Colonic mucosa (tissue), 4 donors: ENCODE data around the gene ING4. TPM values are rescaled to one million over a fixed set of nuclear protein-coding genes. Genes with fewer than 3 reads are reported as not detected.

Experiments
- DNase-seq: peaks from one replicate; pipeline ENCODE4 v3.0.0-alpha.2; 2020
- H3K27ac ChIP-seq: fragments of 200-600 bp; one replicate; pipeline ENCODE4 v1.8.0; 2021
- H3K27me3 ChIP-seq: fragments of 200-600 bp; one replicate; pipeline ENCODE4 v1.8.0; 2021
- H3K36me3 ChIP-seq: fragments of 200-600 bp; one replicate; pipeline ENCODE4 v1.8.0; 2021
- H3K4me1 ChIP-seq: fragments of 200-600 bp; one replicate; pipeline ENCODE4 v1.8.0; 2021; ENCODE audit warnings: mild to moderate bottlenecking
- H3K4me3 ChIP-seq: fragments of 200-600 bp; one replicate; pipeline ENCODE4 v1.8.0; 2021
- H3K9ac ChIP-seq, 2 donors: one replicate each; pipeline ENCODE4 v1.7.0; 2013; ENCODE audit warnings: control low read depth in 2 of 2, low read depth in 2 of 2, low read length in 2 of 2
- H3K9me3 ChIP-seq: fragments of 200-600 bp; one replicate; pipeline ENCODE4 v1.8.0; 2021
- CTCF ChIP-seq: fragments of 200-600 bp; IDR thresholded peaks from one replicate; pipeline ENCODE4 v1.8.0; 2022; ENCODE audit warnings: antibody characterized with exemption, mild to moderate bottlenecking
- intact Hi-C: fragments of 100-400 bp; cut with DNase I; formaldehyde crosslinking; loops from one replicate; pipeline ENCODE4 v1.14.1; 2022
- total RNA-seq, 2 donors: library from RNA; stranded (reverse); fragmentation: NEBNext Ultra II Directional in 1 of 2; extraction: Animal tissue kit (Norgen Biotek cat#: 25700) in 1 of 2; gene quantifications; one replicate each; pipeline ENCODE4 v1.2.1, GENCODE V29; 2021
- donor health status: healthy.
- donor health status: DM: no; HTN: no; CAD: no.
- donor health status: DM: no; HTN: no; CAD: no.

The ING4 gene
- total RNA-seq, 2 donors from 2014 or later, result 20.0 to 33.8 TPM

GRCh38 chr12:6700646-6701051 is 37.7 kb upstream of the ING4 start, which contains the start of gene PIANP:
PIANP (minus strand) TSS chr12:6700815; CDS start chr12:6698061, 2,754 bp downstream.
- Histone ChIP-seq H3K36me3 (no peaks in the 10 kb centered on the region), H3K4me3 (peak within 1 kb of the TSS; percentile 42), H3K27me3 (peaks cover 28% of the 10 kb centered on the region), H3K9ac (peak within 1 kb of the TSS in 1 of 2 donors; percentile 46), H3K27ac (no peak within 1 kb of the TSS), H3K4me1 (peaks cover 3% of the 10 kb centered on the region), H3K9me3 (no peaks in the 10 kb centered on the region)
- intact Hi-C loops, result no loop called here
- TF ChIP-seq CTCF, result no peak
- no peak for DNase-seq

GRCh38 chr12:6699989-6700645 is 37.2 kb upstream of the ING4 start:
- intact Hi-C loops, result no loop called here
- Histone ChIP-seq H3K27me3 (peaks cover 28% of the 10 kb centered on the region), H3K27ac (no peak overlapping the region), H3K9ac (peak overlapping the region in 1 of 2 donors; percentile 46), H3K4me3 (peak overlapping the region; percentile 42), H3K4me1 (peaks cover 3% of the 10 kb centered on the region), H3K36me3 (no peaks in the 10 kb centered on the region), H3K9me3 (no peaks in the 10 kb centered on the region)
- no peak for TF ChIP-seq CTCF
- DNase-seq, result no peak

- TF ChIP-seq CTCF, result no peak
- Histone ChIP-seq H3K9ac (no peak overlapping the region), H3K9me3 (no peaks in the 10 kb centered on the region), H3K36me3 (no peaks in the 10 kb centered on the region), H3K4me3 (peak overlapping the region; percentile 42), H3K4me1 (peaks cover 3% of the 10 kb centered on the region), H3K27ac (no peak overlapping the region), H3K27me3 (peaks cover 28% of the 10 kb centered on the region)
- DNase-seq, result no peak
- intact Hi-C loops, result no loop called here
Observed at GRCh38 chr12:6699259-6699988, 36.5 kb upstream of the ING4 start.

GRCh38 chr12:6698352-6699046 is 35.6 kb upstream of the ING4 start:
- Histone ChIP-seq H3K27me3 (peaks cover 28% of the 10 kb centered on the region), H3K9me3 (no peaks in the 10 kb centered on the region), H3K27ac (no peak overlapping the region), H3K36me3 (no peaks in the 10 kb centered on the region), H3K4me1 (peaks cover 3% of the 10 kb centered on the region), H3K4me3 (no peak overlapping the region), H3K9ac (no peak overlapping the region)
- intact Hi-C loops, result no loop called here
- no peak for TF ChIP-seq CTCF
- no peak for DNase-seq

- Histone ChIP-seq H3K27me3 (peaks cover 28% of the 10 kb centered on the region), H3K4me1 (peaks cover 3% of the 10 kb centered on the region), H3K27ac (no peak overlapping the region), H3K9ac (no peak overlapping the region), H3K9me3 (no peaks in the 10 kb centered on the region), H3K4me3 (no peak overlapping the region), H3K36me3 (no peaks in the 10 kb centered on the region)
- peak; percentile 40 for DNase-seq
- intact Hi-C loops, result no loop called here
- TF ChIP-seq CTCF, result peak; percentile 14
Observed at GRCh38 chr12:6697584-6698351, 34.8 kb upstream of the ING4 start.
